GM12801 (cell line): Measurements from ENCODE around the gene RNF41.

Experiments
- CTCF ChIP-seq: IDR thresholded peaks from one replicate; pipeline ENCODE4 v1.5.1; 2011; ENCODE audit warnings: control low read depth; ENCODE audit not compliant: insufficient read length; ENCODE audit errors: extremely low read depth

RNF41 gene

GRCh38 chr12:56172839-56173238 lies 48.9 kb downstream of the RNF41 start:
- no peak for TF ChIP-seq CTCF

GRCh38 chr12:56169229-56169759 lies 52.4 kb downstream of the RNF41 start:
- TF ChIP-seq CTCF: no peak

- TF ChIP-seq CTCF: no peak
Measured at GRCh38 chr12:56165369-56165768, 56.4 kb downstream of the RNF41 start.

- TF ChIP-seq CTCF: no peak
Measured at GRCh38 chr12:56164345-56164729, 57.4 kb downstream of the RNF41 start.

GRCh38 chr12:56163533-56164344 lies 58.0 kb downstream of the RNF41 start:
- TF ChIP-seq CTCF: no peak

- TF ChIP-seq CTCF: no peak
Measured at GRCh38 chr12:56162468-56163290, 59.0 kb downstream of the RNF41 start.

GRCh38 chr12:56161690-56162351 lies 59.9 kb downstream of the RNF41 start:
- TF ChIP-seq CTCF: no peak
